ENCODE measurements around the gene STXBP6. TPM values are rescaled to one million over a fixed set of nuclear protein-coding genes. Genes with fewer than 3 reads are reported as not detected.
A peak's percentile ranks its signal among the peaks of the same experiment; 100 is the strongest.

The STXBP6 gene
- total RNA-seq, 1 experiment from 2014 or later: 32.2 TPM

- Histone ChIP-seq H3K9me3 (no peaks in the 10 kb centered on the region), H3K27me3 (replicated peaks; ENCODE audit: control insufficient read depth, insufficient read depth, low read length) (no peaks in the 10 kb centered on the region), H3K4me1 (peaks cover 26% of the 10 kb centered on the region), H3K36me3 (ENCODE audit: control insufficient read depth, insufficient read depth, low read length) (no peaks in the 10 kb centered on the region), H3K4me3 (ENCODE audit: low read depth, low read length) (no peak overlapping the region)
- Mint-ChIP-seq H3K27ac (ENCODE audit: unreplicated experiment) (no peak overlapping the region), H3K4me1 (ENCODE audit: low read depth, unreplicated experiment) (peaks cover 24% of the 10 kb centered on the region), H3K27me3 (ENCODE audit: insufficient read depth, unreplicated experiment) (no peaks in the 10 kb centered on the region), H3K9me3 (ENCODE audit: unreplicated experiment) (no peaks in the 10 kb centered on the region), H3K4me3 (ENCODE audit: unreplicated experiment) (no peak overlapping the region), H3K36me3 (ENCODE audit: insufficient read depth, unreplicated experiment) (peaks cover 6% of the 10 kb centered on the region)
- TF ChIP-seq CTCF (IDR thresholded peaks at IDR 0.05; ENCODE audit: insufficient read depth in 1 of 2, low read depth in 1 of 2, low read length in 1 of 2, severe bottlenecking in 1 of 2, unreplicated experiment in 1 of 2): no peak
- POLR2A ChIA-PET: no interaction called here
- intact Hi-C loops (cut with micrococcal nuclease; ENCODE audit: unreplicated experiment): no loop called here
- no TSS peak for BruUV-seq (replicated peaks)
- CTCF ChIA-PET: no interaction called here
- no peak for DNase-seq
Measured at GRCh38 chr14:24911324-24912109, 138.4 kb downstream of the STXBP6 start.

GRCh38 chr14:24910408-24910986 is 139.4 kb downstream of the STXBP6 start:
- H3K36me3 ChIP-seq (ENCODE audit: control insufficient read depth, insufficient read depth, low read length): no peaks in the 10 kb centered on the region
- CTCF ChIA-PET: no interaction called here
- POLR2A ChIA-PET: no interaction called here
- Mint-ChIP-seq H3K4me1 (ENCODE audit: low read depth, unreplicated experiment) (peaks cover 19% of the 10 kb centered on the region), H3K9me3 (ENCODE audit: unreplicated experiment) (no peaks in the 10 kb centered on the region), H3K36me3 (ENCODE audit: insufficient read depth, unreplicated experiment) (peaks cover 6% of the 10 kb centered on the region), H3K4me3 (ENCODE audit: unreplicated experiment) (no peak overlapping the region), H3K27ac (ENCODE audit: unreplicated experiment) (peak overlapping the region; percentile 61), H3K27me3 (ENCODE audit: insufficient read depth, unreplicated experiment) (no peaks in the 10 kb centered on the region)
- no TSS peak for BruUV-seq (replicated peaks)
- no peak for DNase-seq
- H3K4me3 ChIP-seq (ENCODE audit: low read depth, low read length): no peak overlapping the region
- intact Hi-C loops (cut with micrococcal nuclease; ENCODE audit: unreplicated experiment): no loop called here
- H3K27me3 ChIP-seq (replicated peaks; ENCODE audit: control insufficient read depth, insufficient read depth, low read length): no peaks in the 10 kb centered on the region
- peaks cover 16% of the 10 kb centered on the region for H3K4me1 ChIP-seq
- TF ChIP-seq CTCF (IDR thresholded peaks at IDR 0.05; ENCODE audit: insufficient read depth in 1 of 2, low read depth in 1 of 2, low read length in 1 of 2, severe bottlenecking in 1 of 2, unreplicated experiment in 1 of 2): no peak
- H3K9me3 ChIP-seq: no peaks in the 10 kb centered on the region

- no peak for TF ChIP-seq CTCF (IDR thresholded peaks at IDR 0.05; ENCODE audit: insufficient read depth in 1 of 2, low read depth in 1 of 2, low read length in 1 of 2, severe bottlenecking in 1 of 2, unreplicated experiment in 1 of 2)
- Mint-ChIP-seq H3K27me3 (ENCODE audit: insufficient read depth, unreplicated experiment) (no peaks in the 10 kb centered on the region), H3K4me3 (ENCODE audit: unreplicated experiment) (no peak overlapping the region), H3K9me3 (ENCODE audit: unreplicated experiment) (no peaks in the 10 kb centered on the region), H3K4me1 (ENCODE audit: low read depth, unreplicated experiment) (peaks cover 19% of the 10 kb centered on the region), H3K27ac (ENCODE audit: unreplicated experiment) (peak overlapping the region; percentile 61), H3K36me3 (ENCODE audit: insufficient read depth, unreplicated experiment) (peaks cover 6% of the 10 kb centered on the region)
- Histone ChIP-seq H3K36me3 (ENCODE audit: control insufficient read depth, insufficient read depth, low read length) (no peaks in the 10 kb centered on the region), H3K9me3 (no peaks in the 10 kb centered on the region), H3K4me3 (ENCODE audit: low read depth, low read length) (no peak overlapping the region), H3K27me3 (replicated peaks; ENCODE audit: control insufficient read depth, insufficient read depth, low read length) (no peaks in the 10 kb centered on the region), H3K4me1 (peaks cover 15% of the 10 kb centered on the region; the same call in 1 of the 2 replicates)
- CTCF ChIA-PET: no interaction called here
- DNase-seq: no peak
- BruUV-seq (replicated peaks): no TSS peak
- POLR2A ChIA-PET: no interaction called here
- intact Hi-C loops (cut with micrococcal nuclease; ENCODE audit: unreplicated experiment): loop anchor here (5.0 kb wide), 1 partner anchor 128 kb away; no protein-coding TSS in a partner anchor
Measured at GRCh38 chr14:24909523-24910302, 140.2 kb downstream of the STXBP6 start.

Data from Caco-2 (cell line).